AG09319 (cell line): Measurements from ENCODE around the gene NHLRC2.
"Not testable (repeated sequence)": the region's sequence is repeated elsewhere in the genome, so short reads cannot be mapped to it uniquely, and the experiment has no call there.

Experiments
- DNase-seq: peaks from one replicate; pipeline ENCODE4 v3.0.0-alpha.2; 2010; ENCODE audit warnings: low read depth; ENCODE audit errors: extremely low read depth
- CTCF ChIP-seq: IDR thresholded peaks from 2 replicates; pipeline ENCODE4 v1.5.1; 2011; ENCODE audit warnings: low read depth, mild to moderate bottlenecking, inconsistent platforms, low read length, moderate library complexity

The NHLRC2 gene

GRCh38 chr10:113854013-113854760 is at the start of gene NHLRC2, which contains the start of gene DCLRE1A:
TSS of gene NHLRC2 (plus strand) at chr10:113854661. CDS start at chr10:113854873, 212 bp downstream.
TSS of gene DCLRE1A (minus strand) at chr10:113854082. CDS start at chr10:113853182, 900 bp downstream.
- DNase-seq = peak; percentile 47
- no peak for TF ChIP-seq CTCF

- no peak for DNase-seq
- TF ChIP-seq CTCF = no peak
Observed at GRCh38 chr10:113806503-113806902, 48.0 kb upstream of the NHLRC2 start.

GRCh38 chr10:113808168-113808567 is 46.3 kb upstream of the NHLRC2 start:
- TF ChIP-seq CTCF = no peak
- no peak for DNase-seq

- DNase-seq = not testable (repeated sequence)
Observed at GRCh38 chr10:113814700-113815099, 39.8 kb upstream of the NHLRC2 start.

- TF ChIP-seq CTCF = no peak
- no peak for DNase-seq
Observed at GRCh38 chr10:113819989-113820388, 34.5 kb upstream of the NHLRC2 start.

GRCh38 chr10:113820507-113820906 is 34.0 kb upstream of the NHLRC2 start:
- no peak for DNase-seq
- TF ChIP-seq CTCF = no peak

- not testable (repeated sequence) for DNase-seq
Observed at GRCh38 chr10:113821306-113821705, 33.2 kb upstream of the NHLRC2 start.

- no peak for DNase-seq
- no peak for TF ChIP-seq CTCF
Observed at GRCh38 chr10:113822174-113822573, 32.3 kb upstream of the NHLRC2 start.
